Naive B cell (primary cell): Measurements from ENCODE around the gene GTF3C5. TPM values are rescaled to one million over a fixed set of nuclear protein-coding genes. Genes with fewer than 3 reads are reported as not detected.
A peak's percentile ranks its signal among the peaks of the same experiment; 100 is the strongest.
"Not testable (repeated sequence)": the region's sequence is repeated elsewhere in the genome, so short reads cannot be mapped to it uniquely, and the experiment has no call there.

Source experiments
- ATAC-seq, 2 donors: fragments of 150-1000 bp; cut with Tn5 transposase; 2 replicates each; pipeline ENCODE4 v1.10.0; 2021; ENCODE audit warnings: low read depth in 2 of 2, mild to moderate bottlenecking in 2 of 2, moderate library complexity in 2 of 2
- DNase-seq: peaks from one replicate; pipeline ENCODE4 v3.0.0; 2022
- H3K27ac Mint-ChIP-seq, 6 donors: one replicate each; pipeline ENCODE4 v1.8.0; 2020 to 2022; ENCODE audit warnings: mild to moderate bottlenecking in 6 of 6, mixed read lengths in 6 of 6, moderate library complexity in 5 of 6, inconsistent platforms in 2 of 6
- H3K27me3 Mint-ChIP-seq, 3 donors: one replicate each; pipeline ENCODE4 v1.8.0; 2021 to 2022; ENCODE audit warnings: mixed read lengths in 3 of 3, mild to moderate bottlenecking in 1 of 3
- H3K36me3 Mint-ChIP-seq, 2 donors: one replicate each; pipeline ENCODE4 v1.8.0; 2020 to 2022; ENCODE audit warnings: mixed read lengths in 2 of 2, inconsistent platforms in 1 of 2, mild to moderate bottlenecking in 1 of 2
- H3K4me1 Mint-ChIP-seq, 3 donors: one replicate each; pipeline ENCODE4 v1.8.0; 2020 to 2022; ENCODE audit warnings: mixed read lengths in 3 of 3, inconsistent platforms in 1 of 3, mild to moderate bottlenecking in 1 of 3, moderate library complexity in 1 of 3
- H3K4me3 Mint-ChIP-seq, 8 donors: one replicate each; pipeline ENCODE4 v1.8.0; 2020 to 2022; ENCODE audit warnings: mild to moderate bottlenecking in 8 of 8, mixed read lengths in 8 of 8, moderate library complexity in 8 of 8, inconsistent platforms in 2 of 8
- H3K9me3 Mint-ChIP-seq, 7 donors: one replicate each; pipeline ENCODE4 v1.8.0; 2020 to 2022; ENCODE audit warnings: mixed read lengths in 7 of 7, mild to moderate bottlenecking in 5 of 7, inconsistent platforms in 2 of 7, moderate library complexity in 1 of 7
- polyA plus RNA-seq, 6 donors: library from polyadenylated mRNA; unstranded; fragments of 300-500 nt; fragmentation: Illumina TruSeq; gene quantifications; one replicate each; pipeline ENCODE4 v1.2.3, GENCODE V29; 2021; ENCODE audit warnings: low read depth in 6 of 6

The GTF3C5 gene
- polyA plus RNA-seq, 6 donors from 2014 or later, result 22.3 to 44.2 (median 32.7) TPM

DNA sequence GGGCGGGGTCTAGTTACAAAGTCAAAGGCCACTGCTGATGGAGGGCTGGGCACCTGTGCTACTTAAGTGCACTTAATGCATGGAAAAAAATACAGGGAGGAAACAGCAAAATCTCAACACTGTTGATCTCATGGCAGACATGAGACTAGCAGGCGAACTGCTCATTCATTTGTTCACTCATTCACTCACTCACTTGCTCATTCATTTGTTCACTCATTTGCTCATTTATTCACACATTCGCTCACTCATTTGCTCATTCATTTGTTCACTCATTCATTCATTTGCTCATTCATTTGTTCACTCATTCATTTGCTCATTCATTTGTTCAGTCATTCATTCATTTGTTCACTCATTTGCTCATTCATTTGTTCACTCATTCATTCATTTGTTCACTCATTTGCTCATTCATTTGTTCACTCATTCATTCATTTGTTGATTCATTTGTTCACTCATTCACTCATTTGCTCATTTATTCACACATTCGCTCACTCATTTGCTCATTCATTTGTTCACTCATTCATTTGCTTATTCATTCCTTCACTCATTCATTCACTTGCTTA, 40.7 kb upstream of the GTF3C5 start:
- Mint-ChIP-seq H3K27ac (peak overlapping the region in 1 of 6 donors; percentile 19), H3K27me3 (peaks cover 38 to 71% (median 60%) of the 10 kb centered on the region in 3 donors), H3K4me1 (peaks cover 13 to 17% (median 16%) of the 10 kb centered on the region in 3 donors)
- peak; percentile 60 to 74 for ATAC-seq
- H3K9me3 Mint-ChIP-seq, DNase-seq, H3K36me3 Mint-ChIP-seq, H3K4me3 Mint-ChIP-seq: not testable (repeated sequence)

- peaks cover 36 to 69% (median 53%) of the 10 kb centered on the region in 3 donors for H3K27me3 Mint-ChIP-seq
- H3K36me3 Mint-ChIP-seq, result no peaks in the 10 kb centered on the region
- DNase-seq (no peak), ATAC-seq (no peak)
- H3K4me1 Mint-ChIP-seq, result peaks cover 13 to 17% (median 16%) of the 10 kb centered on the region in 3 donors
- no peaks in the 10 kb centered on the region for H3K9me3 Mint-ChIP-seq
- no peak overlapping the region for H3K27ac Mint-ChIP-seq
- no peak overlapping the region for H3K4me3 Mint-ChIP-seq
Measured at GRCh38 chr9:132990781-132991180, 40.0 kb upstream of the GTF3C5 start.

DNA sequence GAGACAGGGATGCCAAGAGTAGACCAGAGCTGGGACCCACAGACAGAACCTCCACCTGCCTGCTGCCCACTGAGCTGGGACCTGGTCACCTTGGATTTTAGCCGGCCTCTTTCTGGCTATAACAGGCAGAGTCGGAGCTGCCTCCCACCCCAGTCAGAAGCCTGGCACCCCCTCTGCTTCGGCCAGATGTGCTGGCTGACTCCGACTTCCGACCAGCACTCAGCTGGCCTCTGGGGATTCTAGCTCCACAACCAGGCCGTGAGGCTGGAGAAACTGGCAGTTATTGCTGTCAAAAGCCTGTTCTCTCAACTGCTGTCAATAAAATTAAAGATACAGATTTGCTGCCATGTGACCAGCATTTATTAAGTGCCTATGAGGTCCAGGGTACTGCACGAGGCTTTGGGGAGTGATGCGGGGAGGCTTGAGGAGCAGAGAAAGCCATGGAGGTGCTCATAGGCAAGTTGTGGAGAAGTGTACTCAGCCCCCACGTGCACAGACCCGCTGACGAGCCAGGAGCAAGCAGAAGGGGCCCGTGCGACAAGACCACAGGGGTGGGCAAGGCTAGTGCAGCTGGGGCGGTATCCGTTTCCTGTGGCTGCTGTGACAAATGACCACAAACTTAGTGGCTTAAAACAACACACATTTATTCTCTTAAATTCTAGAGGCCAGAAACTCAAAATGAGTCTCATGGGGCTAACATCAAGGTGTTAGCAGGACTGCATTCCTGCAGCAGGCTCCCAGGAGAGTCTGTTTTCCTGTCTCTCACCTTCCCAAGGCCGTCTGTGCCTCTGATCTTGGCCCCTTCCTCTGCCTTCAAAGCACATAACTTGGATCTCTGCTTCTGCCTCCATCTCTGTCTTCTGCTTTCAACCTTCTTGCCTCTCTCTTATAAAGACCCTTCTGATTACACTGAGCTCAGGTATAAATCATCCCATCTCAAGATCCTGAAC, 39.2 kb upstream of the GTF3C5 start:
- H3K27ac Mint-ChIP-seq, result no peak overlapping the region
- ATAC-seq (peak in 1 of 2 donors; percentile 18), DNase-seq (no peak)
- peaks cover 13 to 17% (median 16%) of the 10 kb centered on the region in 3 donors for H3K4me1 Mint-ChIP-seq
- H3K27me3 Mint-ChIP-seq, result peaks cover 29 to 69% (median 44%) of the 10 kb centered on the region in 3 donors
- H3K4me3 Mint-ChIP-seq, result no peak overlapping the region
- H3K9me3 Mint-ChIP-seq, result no peaks in the 10 kb centered on the region
- no peaks in the 10 kb centered on the region for H3K36me3 Mint-ChIP-seq

DNA sequence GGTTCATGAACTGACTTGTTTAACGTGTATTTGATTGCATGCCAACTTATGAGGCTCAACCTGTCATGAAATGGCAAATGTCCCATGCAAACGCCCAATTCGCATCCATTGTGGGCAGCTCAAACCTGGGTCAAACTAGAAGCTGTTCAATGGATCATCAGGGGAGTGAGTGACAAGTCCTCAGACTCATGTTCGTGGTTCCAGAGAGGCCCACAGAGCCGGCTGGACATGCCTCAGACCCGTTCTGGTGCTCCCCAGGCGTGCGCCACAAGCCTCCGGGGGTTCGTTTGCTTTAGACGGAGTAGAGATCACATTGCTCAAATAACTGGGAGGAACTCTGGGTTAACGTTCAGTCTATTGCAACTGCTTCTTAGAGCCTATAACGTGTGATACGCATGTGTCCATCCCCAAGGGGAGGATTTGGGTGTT, 37.3 kb upstream of the GTF3C5 start:
- DNase-seq (no peak), ATAC-seq (no peak)
- H3K4me1 Mint-ChIP-seq, result peaks cover 13 to 17% (median 16%) of the 10 kb centered on the region in 3 donors
- H3K9me3 Mint-ChIP-seq, result no peaks in the 10 kb centered on the region
- peaks cover 27 to 55% (median 29%) of the 10 kb centered on the region in 3 donors for H3K27me3 Mint-ChIP-seq
- no peak overlapping the region for H3K4me3 Mint-ChIP-seq
- no peaks in the 10 kb centered on the region for H3K36me3 Mint-ChIP-seq
- no peak overlapping the region for H3K27ac Mint-ChIP-seq

GRCh38 chr9:132994410-132995120, 36.2 kb upstream of the GTF3C5 start:
- peaks cover 13 to 17% (median 16%) of the 10 kb centered on the region in 3 donors for H3K4me1 Mint-ChIP-seq
- peak overlapping the region in 2 of 6 donors; percentile 19 to 75 for H3K27ac Mint-ChIP-seq
- H3K27me3 Mint-ChIP-seq, result peaks cover 21 to 52% (median 29%) of the 10 kb centered on the region in 3 donors
- ATAC-seq (peak; percentile 17 to 42), DNase-seq (no peak)
- H3K9me3 Mint-ChIP-seq, result no peaks in the 10 kb centered on the region
- no peaks in the 10 kb centered on the region for H3K36me3 Mint-ChIP-seq
- H3K4me3 Mint-ChIP-seq, result peak overlapping the region in 2 of 8 donors; percentile 20 to 71

DNA sequence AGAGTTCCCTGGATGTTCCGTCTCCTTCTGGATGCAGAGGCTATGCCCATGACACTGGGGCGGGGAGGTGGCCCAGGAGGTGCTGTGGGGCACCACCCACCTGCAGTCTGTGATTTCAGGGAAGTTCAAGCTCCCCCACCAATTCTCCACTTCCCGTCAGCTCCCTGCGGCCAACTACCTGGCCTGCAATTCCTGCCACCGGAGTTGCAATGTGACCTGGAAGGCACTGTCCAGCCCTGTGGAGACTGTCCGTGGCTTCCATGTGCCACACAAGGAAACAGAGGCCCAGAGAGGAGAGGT, 35.7 kb upstream of the GTF3C5 start:
- Mint-ChIP-seq H3K4me1 (peaks cover 13 to 17% (median 16%) of the 10 kb centered on the region in 3 donors), H3K27ac (no peak overlapping the region), H3K27me3 (peaks cover 21 to 56% (median 35%) of the 10 kb centered on the region in 3 donors)

GRCh38 chr9:132995879-132996278, 34.9 kb upstream of the GTF3C5 start:
- DNase-seq, result no peak
- no peak overlapping the region for H3K27ac Mint-ChIP-seq
- H3K9me3 Mint-ChIP-seq, result peaks cover 0 to 2% (median 0%) of the 10 kb centered on the region in 7 donors
- H3K4me3 Mint-ChIP-seq, result no peak overlapping the region
- peaks cover 10 to 17% (median 16%) of the 10 kb centered on the region in 3 donors for H3K4me1 Mint-ChIP-seq
- H3K36me3 Mint-ChIP-seq, result no peaks in the 10 kb centered on the region
- H3K27me3 Mint-ChIP-seq, result peaks cover 24 to 58% (median 39%) of the 10 kb centered on the region in 3 donors
- ATAC-seq, result no peak

More for the DNA sequence above, 35.7 kb upstream of the GTF3C5 start:
- DNase-seq (no peak), ATAC-seq (no peak)
- H3K9me3 Mint-ChIP-seq, result peaks cover 0 to 2% (median 0%) of the 10 kb centered on the region in 7 donors
- no peaks in the 10 kb centered on the region for H3K36me3 Mint-ChIP-seq
- H3K4me3 Mint-ChIP-seq, result no peak overlapping the region

DNA sequence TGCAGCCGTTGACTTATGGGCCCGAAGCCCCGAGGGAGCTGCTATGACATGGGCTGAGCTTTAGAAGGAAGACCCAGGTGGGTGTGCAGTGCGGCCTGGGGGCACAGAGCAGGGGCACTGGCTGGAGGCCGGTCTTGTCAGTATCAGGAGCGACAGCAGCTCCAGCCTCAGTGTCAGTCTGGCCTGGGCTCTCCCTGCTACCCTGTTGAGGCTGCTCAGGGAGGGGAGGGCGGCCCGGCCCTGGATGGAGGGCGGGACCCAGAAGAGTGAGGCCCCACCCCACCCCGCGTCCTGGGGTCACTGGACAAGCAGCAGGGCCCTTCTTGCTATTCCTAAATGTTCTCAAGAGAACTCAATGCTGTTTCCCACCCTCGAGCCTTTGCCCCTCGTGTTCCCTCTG, 34.3 kb upstream of the GTF3C5 start:
- Mint-ChIP-seq H3K9me3 (peaks cover 0 to 2% (median 0%) of the 10 kb centered on the region in 7 donors), H3K36me3 (no peaks in the 10 kb centered on the region), H3K4me1 (peaks cover 10 to 16% (median 16%) of the 10 kb centered on the region in 3 donors), H3K27ac (no peak overlapping the region), H3K4me3 (no peak overlapping the region), H3K27me3 (peaks cover 23 to 54% (median 41%) of the 10 kb centered on the region in 3 donors)
- DNase-seq (no peak), ATAC-seq (no peak)

GRCh38 chr9:132997591-132997990, 33.2 kb upstream of the GTF3C5 start:
- Mint-ChIP-seq H3K27me3 (peaks cover 19 to 49% (median 36%) of the 10 kb centered on the region in 3 donors), H3K9me3 (peaks cover 0 to 2% (median 0%) of the 10 kb centered on the region in 7 donors), H3K4me1 (peaks cover 5 to 10% (median 8%) of the 10 kb centered on the region in 3 donors), H3K36me3 (no peaks in the 10 kb centered on the region), H3K4me3 (no peak overlapping the region), H3K27ac (no peak overlapping the region)
- ATAC-seq, result no peak
- no peak for DNase-seq

- Mint-ChIP-seq H3K4me1 (peaks cover 5 to 10% (median 8%) of the 10 kb centered on the region in 3 donors), H3K27me3 (peaks cover 19 to 51% (median 38%) of the 10 kb centered on the region in 3 donors)
- DNase-seq, ATAC-seq, H3K9me3 Mint-ChIP-seq, H3K36me3 Mint-ChIP-seq, H3K4me3 Mint-ChIP-seq, H3K27ac Mint-ChIP-seq: not testable (repeated sequence)
Measured at GRCh38 chr9:132998221-132998620, 32.6 kb upstream of the GTF3C5 start.

DNA sequence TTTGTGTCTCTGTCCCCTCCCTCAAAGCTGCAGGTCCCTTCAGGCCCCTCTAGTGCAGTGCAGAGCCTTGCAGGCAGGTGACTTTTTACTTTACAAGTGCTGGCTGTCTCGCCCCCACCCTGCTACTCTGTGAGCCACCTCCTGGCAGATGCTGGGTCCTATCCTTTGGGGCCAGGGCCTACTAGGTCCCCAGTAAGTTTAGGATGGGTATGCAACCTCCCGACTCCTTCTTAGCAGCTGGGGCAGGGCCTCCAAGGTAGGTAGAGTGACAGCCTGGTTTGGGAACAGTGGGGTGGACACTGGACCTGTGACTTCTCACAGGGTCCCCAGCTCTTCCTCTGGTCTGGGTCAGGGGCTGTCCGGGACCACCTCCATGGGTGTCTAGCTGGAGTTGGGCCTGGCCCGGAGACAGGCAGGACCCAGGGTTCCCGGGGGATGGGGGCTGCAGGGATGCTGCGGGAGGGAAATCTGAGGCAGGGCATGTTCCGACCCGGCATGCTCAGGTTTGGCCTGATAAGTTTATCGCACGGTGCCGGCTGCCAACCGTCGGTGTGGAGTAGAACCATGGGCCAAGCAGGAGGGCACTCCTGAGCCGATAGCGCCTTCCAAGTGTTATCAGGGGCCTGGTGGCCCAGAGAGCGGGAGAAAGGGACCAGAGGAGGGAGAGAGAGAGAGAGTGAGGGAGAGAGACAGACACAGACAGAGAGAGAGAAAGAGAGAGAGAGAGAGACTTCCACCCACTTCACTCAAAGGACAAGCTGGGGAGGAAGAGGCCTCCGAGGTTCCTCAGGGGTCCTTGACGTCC, 31.8 kb upstream of the GTF3C5 start:
- Mint-ChIP-seq H3K36me3 (no peaks in the 10 kb centered on the region), H3K27ac (peak overlapping the region in 1 of 6 donors; percentile 65), H3K9me3 (peaks cover 0 to 2% (median 0%) of the 10 kb centered on the region in 7 donors)

More for the DNA sequence above, 31.8 kb upstream of the GTF3C5 start:
- no peak for DNase-seq
- peaks cover 5 to 10% (median 9%) of the 10 kb centered on the region in 3 donors for H3K4me1 Mint-ChIP-seq
- H3K27me3 Mint-ChIP-seq, result peaks cover 16 to 55% (median 39%) of the 10 kb centered on the region in 3 donors
- H3K4me3 Mint-ChIP-seq, result no peak overlapping the region
- no peak for ATAC-seq
